ENCODE results near the gene MOB3B. TPM values are rescaled to one million over a fixed set of nuclear protein-coding genes. Genes with fewer than 3 reads are reported as not detected.

The MOB3B gene
- total RNA-seq, 1 donor from 2014 or later: 1.0 TPM

- H3K9me3 ChIP-seq (ENCODE audit: control insufficient read depth in 3 of 3, low read length in 3 of 3): no peaks in the 10 kb centered on the region
- no peak overlapping the region for H3K9ac ChIP-seq (ENCODE audit: low read depth in 1 of 3, low read length in 3 of 3)
- H3K27me3 ChIP-seq (ENCODE audit: control insufficient read depth in 3 of 3, insufficient read depth in 3 of 3, low read length in 3 of 3): no peaks in the 10 kb centered on the region
- no peak overlapping the region for H3K27ac ChIP-seq (ENCODE audit: low read depth, low read length)
- H3K4me3 ChIP-seq (ENCODE audit: low read length in 3 of 3): no peak overlapping the region
- H3K36me3 ChIP-seq (ENCODE audit: control insufficient read depth in 3 of 3, insufficient read depth in 3 of 3, low read length in 3 of 3): no peaks in the 10 kb centered on the region
- no peaks in the 10 kb centered on the region for H3K4me1 ChIP-seq (ENCODE audit: control insufficient read depth in 3 of 3, insufficient read depth in 3 of 3, low read length in 3 of 3)
These were observed 127.0 kb downstream of the MOB3B start for GRCh38 chr9:27402626-27403025.

GRCh38 chr9:27400334-27400880 is 129.2 kb downstream of the MOB3B start:
- Histone ChIP-seq H3K9me3 (ENCODE audit: control insufficient read depth in 3 of 3, low read length in 3 of 3) (no peaks in the 10 kb centered on the region), H3K27ac (ENCODE audit: low read depth, low read length) (no peak overlapping the region), H3K27me3 (ENCODE audit: control insufficient read depth in 3 of 3, insufficient read depth in 3 of 3, low read length in 3 of 3) (no peaks in the 10 kb centered on the region), H3K4me1 (ENCODE audit: control insufficient read depth in 3 of 3, insufficient read depth in 3 of 3, low read length in 3 of 3) (peaks cover 0 to 4% (median 0%) of the 10 kb centered on the region in 3 donors), H3K36me3 (ENCODE audit: control insufficient read depth in 3 of 3, insufficient read depth in 3 of 3, low read length in 3 of 3) (no peaks in the 10 kb centered on the region), H3K4me3 (ENCODE audit: low read length in 3 of 3) (no peak overlapping the region), H3K9ac (ENCODE audit: low read depth in 1 of 3, low read length in 3 of 3) (no peak overlapping the region)

- Histone ChIP-seq H3K27me3 (ENCODE audit: control insufficient read depth in 3 of 3, insufficient read depth in 3 of 3, low read length in 3 of 3) (no peaks in the 10 kb centered on the region), H3K9ac (ENCODE audit: low read depth in 1 of 3, low read length in 3 of 3) (no peak overlapping the region), H3K36me3 (ENCODE audit: control insufficient read depth in 3 of 3, insufficient read depth in 3 of 3, low read length in 3 of 3) (no peaks in the 10 kb centered on the region), H3K9me3 (ENCODE audit: control insufficient read depth in 3 of 3, low read length in 3 of 3) (no peaks in the 10 kb centered on the region), H3K4me3 (ENCODE audit: low read length in 3 of 3) (no peak overlapping the region), H3K4me1 (ENCODE audit: control insufficient read depth in 3 of 3, insufficient read depth in 3 of 3, low read length in 3 of 3) (peaks cover 3 to 7% (median 5%) of the 10 kb centered on the region in 3 donors), H3K27ac (ENCODE audit: low read depth, low read length) (no peak overlapping the region)
These were observed 130.5 kb downstream of the MOB3B start for GRCh38 chr9:27398982-27399653.

GRCh38 chr9:27396495-27396894 is 133.1 kb downstream of the MOB3B start:
- Histone ChIP-seq H3K27me3 (ENCODE audit: control insufficient read depth in 3 of 3, insufficient read depth in 3 of 3, low read length in 3 of 3) (no peaks in the 10 kb centered on the region), H3K4me1 (ENCODE audit: control insufficient read depth in 3 of 3, insufficient read depth in 3 of 3, low read length in 3 of 3) (peaks cover 3 to 8% (median 7%) of the 10 kb centered on the region in 3 donors), H3K9me3 (ENCODE audit: control insufficient read depth in 3 of 3, low read length in 3 of 3) (no peaks in the 10 kb centered on the region), H3K9ac (ENCODE audit: low read depth in 1 of 3, low read length in 3 of 3) (no peak overlapping the region), H3K4me3 (ENCODE audit: low read length in 3 of 3) (no peak overlapping the region), H3K27ac (ENCODE audit: low read depth, low read length) (no peak overlapping the region), H3K36me3 (ENCODE audit: control insufficient read depth in 3 of 3, insufficient read depth in 3 of 3, low read length in 3 of 3) (no peaks in the 10 kb centered on the region)

- no peaks in the 10 kb centered on the region for H3K9me3 ChIP-seq (ENCODE audit: control insufficient read depth in 3 of 3, low read length in 3 of 3)
- no peaks in the 10 kb centered on the region for H3K36me3 ChIP-seq (ENCODE audit: control insufficient read depth in 3 of 3, insufficient read depth in 3 of 3, low read length in 3 of 3)
- no peaks in the 10 kb centered on the region for H3K27me3 ChIP-seq (ENCODE audit: control insufficient read depth in 3 of 3, insufficient read depth in 3 of 3, low read length in 3 of 3)
- no peak overlapping the region for H3K9ac ChIP-seq (ENCODE audit: low read depth in 1 of 3, low read length in 3 of 3)
- no peak overlapping the region for H3K27ac ChIP-seq (ENCODE audit: low read depth, low read length)
- no peak overlapping the region for H3K4me3 ChIP-seq (ENCODE audit: low read length in 3 of 3)
- peaks cover 3 to 8% (median 7%) of the 10 kb centered on the region in 3 donors for H3K4me1 ChIP-seq (ENCODE audit: control insufficient read depth in 3 of 3, insufficient read depth in 3 of 3, low read length in 3 of 3)
These were observed 134.1 kb downstream of the MOB3B start for GRCh38 chr9:27395484-27395921.

GRCh38 chr9:27394826-27395201 is 134.8 kb downstream of the MOB3B start:
- no peaks in the 10 kb centered on the region for H3K9me3 ChIP-seq (ENCODE audit: control insufficient read depth in 3 of 3, low read length in 3 of 3)
- H3K27ac ChIP-seq (ENCODE audit: low read depth, low read length): no peak overlapping the region
- peaks cover 3 to 8% (median 7%) of the 10 kb centered on the region in 3 donors for H3K4me1 ChIP-seq (ENCODE audit: control insufficient read depth in 3 of 3, insufficient read depth in 3 of 3, low read length in 3 of 3)
- no peaks in the 10 kb centered on the region for H3K36me3 ChIP-seq (ENCODE audit: control insufficient read depth in 3 of 3, insufficient read depth in 3 of 3, low read length in 3 of 3)
- no peak overlapping the region for H3K9ac ChIP-seq (ENCODE audit: low read depth in 1 of 3, low read length in 3 of 3)
- no peaks in the 10 kb centered on the region for H3K27me3 ChIP-seq (ENCODE audit: control insufficient read depth in 3 of 3, insufficient read depth in 3 of 3, low read length in 3 of 3)
- H3K4me3 ChIP-seq (ENCODE audit: low read length in 3 of 3): no peak overlapping the region

GRCh38 chr9:27394154-27394825 is 135.3 kb downstream of the MOB3B start:
- H3K27ac ChIP-seq (ENCODE audit: low read depth, low read length): no peak overlapping the region
- H3K4me1 ChIP-seq (ENCODE audit: control insufficient read depth in 3 of 3, insufficient read depth in 3 of 3, low read length in 3 of 3): peaks cover 3 to 8% (median 7%) of the 10 kb centered on the region in 3 donors
- no peaks in the 10 kb centered on the region for H3K36me3 ChIP-seq (ENCODE audit: control insufficient read depth in 3 of 3, insufficient read depth in 3 of 3, low read length in 3 of 3)
- peak overlapping the region in 1 of 3 donors; percentile 3 for H3K9ac ChIP-seq (ENCODE audit: low read depth in 1 of 3, low read length in 3 of 3)
- no peaks in the 10 kb centered on the region for H3K9me3 ChIP-seq (ENCODE audit: control insufficient read depth in 3 of 3, low read length in 3 of 3)
- no peaks in the 10 kb centered on the region for H3K27me3 ChIP-seq (ENCODE audit: control insufficient read depth in 3 of 3, insufficient read depth in 3 of 3, low read length in 3 of 3)
- no peak overlapping the region for H3K4me3 ChIP-seq (ENCODE audit: low read length in 3 of 3)

GRCh38 chr9:27393054-27393846 is 136.4 kb downstream of the MOB3B start:
- peaks cover 3 to 8% (median 7%) of the 10 kb centered on the region in 3 donors for H3K4me1 ChIP-seq (ENCODE audit: control insufficient read depth in 3 of 3, insufficient read depth in 3 of 3, low read length in 3 of 3)
- H3K27ac ChIP-seq (ENCODE audit: low read depth, low read length): no peak overlapping the region
- H3K4me3 ChIP-seq (ENCODE audit: low read length in 3 of 3): no peak overlapping the region
- H3K9ac ChIP-seq (ENCODE audit: low read depth in 1 of 3, low read length in 3 of 3): no peak overlapping the region
- no peaks in the 10 kb centered on the region for H3K36me3 ChIP-seq (ENCODE audit: control insufficient read depth in 3 of 3, insufficient read depth in 3 of 3, low read length in 3 of 3)
- no peaks in the 10 kb centered on the region for H3K9me3 ChIP-seq (ENCODE audit: control insufficient read depth in 3 of 3, low read length in 3 of 3)
- H3K27me3 ChIP-seq (ENCODE audit: control insufficient read depth in 3 of 3, insufficient read depth in 3 of 3, low read length in 3 of 3): no peaks in the 10 kb centered on the region

GRCh38 chr9:27392451-27392850 is 137.2 kb downstream of the MOB3B start:
- Histone ChIP-seq H3K9ac (ENCODE audit: low read depth in 1 of 3, low read length in 3 of 3) (no peak overlapping the region), H3K36me3 (ENCODE audit: control insufficient read depth in 3 of 3, insufficient read depth in 3 of 3, low read length in 3 of 3) (no peaks in the 10 kb centered on the region), H3K4me1 (ENCODE audit: control insufficient read depth in 3 of 3, insufficient read depth in 3 of 3, low read length in 3 of 3) (peaks cover 3 to 8% (median 7%) of the 10 kb centered on the region in 3 donors), H3K27me3 (ENCODE audit: control insufficient read depth in 3 of 3, insufficient read depth in 3 of 3, low read length in 3 of 3) (no peaks in the 10 kb centered on the region), H3K27ac (ENCODE audit: low read depth, low read length) (no peak overlapping the region), H3K9me3 (ENCODE audit: control insufficient read depth in 3 of 3, low read length in 3 of 3) (no peaks in the 10 kb centered on the region), H3K4me3 (ENCODE audit: low read length in 3 of 3) (no peak overlapping the region)
